Measurements from ENCODE around the gene TMEM132E. TPM values are rescaled to one million over a fixed set of nuclear protein-coding genes. Genes with fewer than 3 reads are reported as not detected.
A peak's percentile ranks its signal among the peaks of the same experiment; 100 is the strongest.
"Not testable (repeated sequence)": the region's sequence is repeated elsewhere in the genome, so short reads cannot be mapped to it uniquely, and the experiment has no call there.

Gene TMEM132E
- polyA plus RNA-seq (ENCODE audit: insufficient read length in 4 of 4): 1 to 10 TPM; 2.2 to 4.6 (median 3.4) TPM

- no peak for DNase-seq (ENCODE audit: low read depth in 4 of 4, low spot score in 3 of 4)
Measured at GRCh38 chr17:34579017-34579946, at the start of gene TMEM132E. TSS of gene TMEM132E (plus strand) at chr17:34579582. CDS start at chr17:34581077, 1,495 bp downstream.

- no peak for DNase-seq (ENCODE audit: low read depth in 4 of 4, low spot score in 3 of 4)
Measured at GRCh38 chr17:34530918-34531317, 48.5 kb upstream of the TMEM132E start.

GRCh38 chr17:34532281-34533065 lies 46.9 kb upstream of the TMEM132E start:
- no peak for DNase-seq (ENCODE audit: low read depth in 4 of 4, low spot score in 3 of 4)

GRCh38 chr17:34533806-34534527 lies 45.4 kb upstream of the TMEM132E start:
- DNase-seq (ENCODE audit: low read depth in 4 of 4, low spot score in 3 of 4): no peak

- no peak for DNase-seq (ENCODE audit: low read depth in 4 of 4, low spot score in 3 of 4)
Measured at GRCh38 chr17:34537445-34537844, 41.9 kb upstream of the TMEM132E start.

GRCh38 chr17:34538582-34538981 lies 40.8 kb upstream of the TMEM132E start:
- not testable (repeated sequence) for DNase-seq (ENCODE audit: low read depth in 4 of 4, low spot score in 3 of 4)

GRCh38 chr17:34539881-34540280 lies 39.5 kb upstream of the TMEM132E start:
- no peak for DNase-seq (ENCODE audit: low read depth in 4 of 4, low spot score in 3 of 4)

- DNase-seq (ENCODE audit: low read depth in 4 of 4, low spot score in 3 of 4): no peak
Measured at GRCh38 chr17:34542700-34543336, 36.6 kb upstream of the TMEM132E start.

GRCh38 chr17:34547453-34548063 lies 31.8 kb upstream of the TMEM132E start:
- DNase-seq (ENCODE audit: low read depth in 4 of 4, low spot score in 3 of 4): no peak

GRCh38 chr17:34549966-34550365 lies 29.4 kb upstream of the TMEM132E start:
- DNase-seq (ENCODE audit: low read depth in 4 of 4, low spot score in 3 of 4): no peak

GRCh38 chr17:34553907-34554306 lies 25.5 kb upstream of the TMEM132E start:
- DNase-seq (ENCODE audit: low read depth in 4 of 4, low spot score in 3 of 4): no peak

- DNase-seq (ENCODE audit: low read depth in 4 of 4, low spot score in 3 of 4): peak in 1 of 4 donors; percentile 47
Measured at GRCh38 chr17:34556384-34556783, 23.0 kb upstream of the TMEM132E start.

GRCh38 chr17:34556931-34557330 lies 22.5 kb upstream of the TMEM132E start:
- no peak for DNase-seq (ENCODE audit: low read depth in 4 of 4, low spot score in 3 of 4)

- DNase-seq (ENCODE audit: low read depth in 4 of 4, low spot score in 3 of 4): no peak
Measured at GRCh38 chr17:34561328-34561727, 18.1 kb upstream of the TMEM132E start.

- no peak for DNase-seq (ENCODE audit: low read depth in 4 of 4, low spot score in 3 of 4)
Measured at GRCh38 chr17:34562387-34562786, 17.0 kb upstream of the TMEM132E start.

- DNase-seq (ENCODE audit: low read depth in 4 of 4, low spot score in 3 of 4): no peak
Measured at GRCh38 chr17:34565713-34566112, 13.7 kb upstream of the TMEM132E start.

- no peak for DNase-seq (ENCODE audit: low read depth in 4 of 4, low spot score in 3 of 4)
Measured at GRCh38 chr17:34566201-34566600, 13.2 kb upstream of the TMEM132E start.

- no peak for DNase-seq (ENCODE audit: low read depth in 4 of 4, low spot score in 3 of 4)
Measured at GRCh38 chr17:34566873-34567272, 12.5 kb upstream of the TMEM132E start.

- no peak for DNase-seq (ENCODE audit: low read depth in 4 of 4, low spot score in 3 of 4)
Measured at GRCh38 chr17:34567691-34568465, 11.5 kb upstream of the TMEM132E start.

Measured in left renal pelvis (tissue), 4 donors.